WTC11 (cell line): ENCODE data around the gene NUMBL.

Experiments used
- PRRX2 ChIP-seq: fragments of 250-450 bp; sonication (Bioruptor Pico); IDR thresholded peaks from 2 replicates; pipeline ENCODE4 v1.8.0; 2021; ENCODE audit warnings: mild to moderate bottlenecking
- RORB ChIP-seq: fragments of 250-450 bp; sonication (Bioruptor Pico); IDR thresholded peaks from 2 replicates; pipeline ENCODE4 v1.9.0; 2021; ENCODE audit warnings: mild to moderate bottlenecking
- SP1 ChIP-seq: sonication (generic); formaldehyde crosslinking; conservative IDR thresholded peaks from 2 replicates; pipeline ENCODE4 v1.8.1; 2022; ENCODE audit warnings: missing genetic modification reagents
- TCF7 ChIP-seq: sonication (generic); formaldehyde crosslinking; IDR thresholded peaks from 2 replicates; pipeline ENCODE4 v1.8.0; 2022; ENCODE audit warnings: mild to moderate bottlenecking, low read depth, missing genetic modification reagents, moderate library complexity
- ZNF263 ChIP-seq: sonication (generic); formaldehyde crosslinking; IDR thresholded peaks from 2 replicates; pipeline ENCODE4 v1.8.1; 2022; ENCODE audit warnings: low read depth, mild to moderate bottlenecking, moderate library complexity, missing genetic modification reagents
- TF ChIP-seq, protein P1 (sequence below): fragments of 200-600 bp; IDR thresholded peaks from 2 replicates; pipeline ENCODE4 v1.8.0; 2022; ENCODE audit warnings: antibody characterized with exemption
- TF ChIP-seq, protein P2 (sequence below): sonication (generic); formaldehyde crosslinking; IDR thresholded peaks from 2 replicates; pipeline ENCODE4 v1.8.1; 2023; ENCODE audit warnings: mild to moderate bottlenecking, missing genetic modification reagents, moderate library complexity
- TF ChIP-seq, protein P3 (sequence below): sonication (generic); formaldehyde crosslinking; IDR thresholded peaks from 2 replicates; pipeline ENCODE4 v1.8.0; 2022; ENCODE audit warnings: mild to moderate bottlenecking, missing genetic modification reagents
- TF ChIP-seq, protein P4 (sequence below): sonication (generic); formaldehyde crosslinking; IDR thresholded peaks from 2 replicates; pipeline ENCODE4 v1.8.1; 2023; ENCODE audit warnings: mild to moderate bottlenecking, missing genetic modification reagents, moderate library complexity
- TF ChIP-seq, protein P5 (sequence below): fragments of 250-450 bp; sonication (Bioruptor Pico); IDR thresholded peaks from 2 replicates; pipeline ENCODE4 v1.8.0; 2021; ENCODE audit warnings: mild to moderate bottlenecking

DNA sequence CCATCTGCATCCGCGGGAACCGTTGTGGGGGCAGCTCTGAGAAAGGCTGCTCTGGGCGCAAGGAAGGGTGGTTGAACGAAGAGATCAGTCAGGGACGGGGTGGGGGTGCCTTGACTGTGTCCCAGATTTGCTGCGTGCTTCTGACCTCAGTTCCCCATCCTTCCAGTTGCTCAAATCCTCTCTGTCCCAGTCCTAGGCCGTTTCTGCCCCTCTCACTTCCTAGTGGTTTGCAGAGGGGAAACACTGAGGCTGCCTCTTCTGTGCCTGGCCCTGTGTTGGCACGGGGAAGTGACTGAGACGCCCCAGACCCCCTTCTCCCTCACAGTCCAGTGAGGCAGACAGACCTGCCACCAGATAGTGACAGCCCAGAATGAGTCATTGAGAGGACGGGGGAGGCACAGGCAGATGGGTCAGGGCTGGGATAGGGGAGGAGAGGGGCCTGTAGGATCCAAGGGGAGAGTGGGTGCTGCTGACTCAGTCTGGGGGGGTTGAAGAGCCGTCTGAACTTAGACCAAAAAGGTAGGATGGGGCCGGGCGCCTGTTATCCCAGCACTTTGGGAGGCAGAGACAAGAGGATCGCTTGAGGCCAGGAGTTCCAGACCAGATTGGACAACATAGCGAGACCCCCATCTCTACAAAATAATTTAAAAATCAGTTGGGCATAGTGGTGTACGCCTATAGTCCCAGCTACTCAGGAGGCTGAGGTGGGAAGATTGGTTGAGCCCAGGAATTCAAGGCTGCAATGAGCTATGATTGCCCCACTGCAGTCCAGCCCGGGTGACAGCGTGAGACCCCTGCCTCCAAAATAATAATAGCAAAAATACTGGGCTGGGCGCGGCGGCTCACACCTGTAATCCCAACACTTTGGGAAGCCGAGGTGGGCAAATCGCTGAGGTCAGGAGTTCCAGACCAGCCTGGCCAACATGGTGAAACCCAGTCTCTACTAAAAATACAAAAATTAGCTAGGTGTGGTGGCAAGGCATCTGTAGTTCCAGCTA is 26.5 kb downstream of the NUMBL start:
- TF ChIP-seq, protein P1, sequence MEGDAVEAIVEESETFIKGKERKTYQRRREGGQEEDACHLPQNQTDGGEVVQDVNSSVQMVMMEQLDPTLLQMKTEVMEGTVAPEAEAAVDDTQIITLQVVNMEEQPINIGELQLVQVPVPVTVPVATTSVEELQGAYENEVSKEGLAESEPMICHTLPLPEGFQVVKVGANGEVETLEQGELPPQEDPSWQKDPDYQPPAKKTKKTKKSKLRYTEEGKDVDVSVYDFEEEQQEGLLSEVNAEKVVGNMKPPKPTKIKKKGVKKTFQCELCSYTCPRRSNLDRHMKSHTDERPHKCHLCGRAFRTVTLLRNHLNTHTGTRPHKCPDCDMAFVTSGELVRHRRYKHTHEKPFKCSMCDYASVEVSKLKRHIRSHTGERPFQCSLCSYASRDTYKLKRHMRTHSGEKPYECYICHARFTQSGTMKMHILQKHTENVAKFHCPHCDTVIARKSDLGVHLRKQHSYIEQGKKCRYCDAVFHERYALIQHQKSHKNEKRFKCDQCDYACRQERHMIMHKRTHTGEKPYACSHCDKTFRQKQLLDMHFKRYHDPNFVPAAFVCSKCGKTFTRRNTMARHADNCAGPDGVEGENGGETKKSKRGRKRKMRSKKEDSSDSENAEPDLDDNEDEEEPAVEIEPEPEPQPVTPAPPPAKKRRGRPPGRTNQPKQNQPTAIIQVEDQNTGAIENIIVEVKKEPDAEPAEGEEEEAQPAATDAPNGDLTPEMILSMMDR = no peak
- TF ChIP-seq, protein P2, sequence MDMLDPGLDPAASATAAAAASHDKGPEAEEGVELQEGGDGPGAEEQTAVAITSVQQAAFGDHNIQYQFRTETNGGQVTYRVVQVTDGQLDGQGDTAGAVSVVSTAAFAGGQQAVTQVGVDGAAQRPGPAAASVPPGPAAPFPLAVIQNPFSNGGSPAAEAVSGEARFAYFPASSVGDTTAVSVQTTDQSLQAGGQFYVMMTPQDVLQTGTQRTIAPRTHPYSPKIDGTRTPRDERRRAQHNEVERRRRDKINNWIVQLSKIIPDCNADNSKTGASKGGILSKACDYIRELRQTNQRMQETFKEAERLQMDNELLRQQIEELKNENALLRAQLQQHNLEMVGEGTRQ (CRISPR knock-in tag) = no peak
- TF ChIP-seq ZNF263 = no peak
- TF ChIP-seq PRRX2 (CRISPR knock-in tag) = no peak
- TF ChIP-seq TCF7 (CRISPR knock-in tag) = no peak
- TF ChIP-seq SP1 = no peak
- TF ChIP-seq, protein P3, sequence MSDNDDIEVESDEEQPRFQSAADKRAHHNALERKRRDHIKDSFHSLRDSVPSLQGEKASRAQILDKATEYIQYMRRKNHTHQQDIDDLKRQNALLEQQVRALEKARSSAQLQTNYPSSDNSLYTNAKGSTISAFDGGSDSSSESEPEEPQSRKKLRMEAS (CRISPR knock-in tag) = no peak
- TF ChIP-seq, protein P4, sequence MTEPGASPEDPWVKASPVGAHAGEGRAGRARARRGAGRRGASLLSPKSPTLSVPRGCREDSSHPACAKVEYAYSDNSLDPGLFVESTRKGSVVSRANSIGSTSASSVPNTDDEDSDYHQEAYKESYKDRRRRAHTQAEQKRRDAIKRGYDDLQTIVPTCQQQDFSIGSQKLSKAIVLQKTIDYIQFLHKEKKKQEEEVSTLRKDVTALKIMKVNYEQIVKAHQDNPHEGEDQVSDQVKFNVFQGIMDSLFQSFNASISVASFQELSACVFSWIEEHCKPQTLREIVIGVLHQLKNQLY (CRISPR knock-in tag) = no peak
- TF ChIP-seq, protein P5, sequence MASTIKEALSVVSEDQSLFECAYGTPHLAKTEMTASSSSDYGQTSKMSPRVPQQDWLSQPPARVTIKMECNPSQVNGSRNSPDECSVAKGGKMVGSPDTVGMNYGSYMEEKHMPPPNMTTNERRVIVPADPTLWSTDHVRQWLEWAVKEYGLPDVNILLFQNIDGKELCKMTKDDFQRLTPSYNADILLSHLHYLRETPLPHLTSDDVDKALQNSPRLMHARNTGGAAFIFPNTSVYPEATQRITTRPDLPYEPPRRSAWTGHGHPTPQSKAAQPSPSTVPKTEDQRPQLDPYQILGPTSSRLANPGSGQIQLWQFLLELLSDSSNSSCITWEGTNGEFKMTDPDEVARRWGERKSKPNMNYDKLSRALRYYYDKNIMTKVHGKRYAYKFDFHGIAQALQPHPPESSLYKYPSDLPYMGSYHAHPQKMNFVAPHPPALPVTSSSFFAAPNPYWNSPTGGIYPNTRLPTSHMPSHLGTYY (CRISPR knock-in tag) = no peak
- no peak for TF ChIP-seq RORB (CRISPR knock-in tag)
